ENCODE results near the gene ZBTB4.

The ZBTB4 gene

GRCh38 chr17:7429722-7430121 lies 49.7 kb downstream of the ZBTB4 start:
- H3K27me3 ChIP-seq (ENCODE audit: insufficient read depth, low read length) = no peaks in the 10 kb centered on the region

GRCh38 chr17:7428557-7428956 lies 50.9 kb downstream of the ZBTB4 start, which contains the start of gene SPEM3:
SPEM3 (plus strand) TSS chr17:7428857; CDS start chr17:7428903, 46 bp downstream.
- Histone ChIP-seq H2AFZ (ENCODE audit: low read length) (no peak within 1 kb of the TSS), H3K36me3 (ENCODE audit: insufficient read depth, low read length) (no peaks in the 10 kb centered on the region), H4K20me1 (ENCODE audit: insufficient read depth, low read length) (no peaks in the 10 kb centered on the region), H3K9ac (ENCODE audit: low read length) (no peak within 1 kb of the TSS), H3K79me2 (ENCODE audit: insufficient read depth, low read length) (no peaks in the 10 kb centered on the region), H3K9me2 (ENCODE audit: low read depth, low read length) (no peaks in the 10 kb centered on the region), H3K27ac (ENCODE audit: low read depth, low read length, poor library complexity, severe bottlenecking) (no peak within 1 kb of the TSS), H3K27me3 (ENCODE audit: insufficient read depth, low read length) (no peaks in the 10 kb centered on the region), H3F3A (ENCODE audit: insufficient read depth, low read length) (no peaks in the 10 kb centered on the region), H3K4me1 (ENCODE audit: insufficient read depth, low read length, severe bottlenecking) (no peaks in the 10 kb centered on the region), H3K9me3 (ENCODE audit: low read length) (no peaks in the 10 kb centered on the region), H3K4me3 (ENCODE audit: low read depth, low read length, poor library complexity, severe bottlenecking) (no peak within 1 kb of the TSS), H3K4me2 (ENCODE audit: low read length) (no peak within 1 kb of the TSS)
- TF ChIP-seq EZH2 (IDR thresholded peaks at IDR 0.05; ENCODE audit: borderline replicate concordance, low read length) (no peak), CTCF (IDR thresholded peaks at IDR 0.05; ENCODE audit: low read length) (no peak)

More at GRCh38 chr17:7429722-7430121, 49.7 kb downstream of the ZBTB4 start:
- H3K4me2 ChIP-seq (ENCODE audit: low read length) = no peak overlapping the region
- no peaks in the 10 kb centered on the region for H3F3A ChIP-seq (ENCODE audit: insufficient read depth, low read length)
- no peaks in the 10 kb centered on the region for H3K36me3 ChIP-seq (ENCODE audit: insufficient read depth, low read length)
- no peaks in the 10 kb centered on the region for H3K4me1 ChIP-seq (ENCODE audit: insufficient read depth, low read length, severe bottlenecking)
- no peak overlapping the region for H3K9ac ChIP-seq (ENCODE audit: low read length)
- H3K79me2 ChIP-seq (ENCODE audit: insufficient read depth, low read length) = no peaks in the 10 kb centered on the region
- H3K9me3 ChIP-seq (ENCODE audit: low read length) = no peaks in the 10 kb centered on the region
- H3K4me3 ChIP-seq (ENCODE audit: low read depth, low read length, poor library complexity, severe bottlenecking) = no peak overlapping the region
- TF ChIP-seq CTCF (IDR thresholded peaks at IDR 0.05; ENCODE audit: low read length) = no peak
- no peak for TF ChIP-seq EZH2 (IDR thresholded peaks at IDR 0.05; ENCODE audit: borderline replicate concordance, low read length)
- no peak overlapping the region for H3K27ac ChIP-seq (ENCODE audit: low read depth, low read length, poor library complexity, severe bottlenecking)
- H3K9me2 ChIP-seq (ENCODE audit: low read depth, low read length) = no peaks in the 10 kb centered on the region
- H4K20me1 ChIP-seq (ENCODE audit: insufficient read depth, low read length) = no peaks in the 10 kb centered on the region
- H2AFZ ChIP-seq (ENCODE audit: low read length) = no peak overlapping the region

- no peaks in the 10 kb centered on the region for H3K27me3 ChIP-seq (ENCODE audit: insufficient read depth, low read length)
These were observed 51.9 kb downstream of the ZBTB4 start for GRCh38 chr17:7427549-7427948.

More at GRCh38 chr17:7427549-7427948, 51.9 kb downstream of the ZBTB4 start:
- H2AFZ ChIP-seq (ENCODE audit: low read length) = no peak overlapping the region
- H3K9ac ChIP-seq (ENCODE audit: low read length) = no peak overlapping the region
- H3K9me2 ChIP-seq (ENCODE audit: low read depth, low read length) = no peaks in the 10 kb centered on the region
- no peaks in the 10 kb centered on the region for H3F3A ChIP-seq (ENCODE audit: insufficient read depth, low read length)
- H3K36me3 ChIP-seq (ENCODE audit: insufficient read depth, low read length) = no peaks in the 10 kb centered on the region
- no peak overlapping the region for H3K27ac ChIP-seq (ENCODE audit: low read depth, low read length, poor library complexity, severe bottlenecking)
- no peak overlapping the region for H3K4me3 ChIP-seq (ENCODE audit: low read depth, low read length, poor library complexity, severe bottlenecking)
- H3K4me2 ChIP-seq (ENCODE audit: low read length) = no peak overlapping the region
- H3K79me2 ChIP-seq (ENCODE audit: insufficient read depth, low read length) = no peaks in the 10 kb centered on the region
- no peaks in the 10 kb centered on the region for H4K20me1 ChIP-seq (ENCODE audit: insufficient read depth, low read length)
- H3K4me1 ChIP-seq (ENCODE audit: insufficient read depth, low read length, severe bottlenecking) = no peaks in the 10 kb centered on the region
- TF ChIP-seq CTCF (IDR thresholded peaks at IDR 0.05; ENCODE audit: low read length) (no peak), EZH2 (IDR thresholded peaks at IDR 0.05; ENCODE audit: borderline replicate concordance, low read length) (no peak)
- H3K9me3 ChIP-seq (ENCODE audit: low read length) = no peaks in the 10 kb centered on the region
